AG20443 (cell line): ENCODE measurements around the gene QRFP.
"Not testable (repeated sequence)": the region's sequence is repeated elsewhere in the genome, so short reads cannot be mapped to it uniquely, and the experiment has no call there.

Source experiments
- DNase-seq: peaks from one replicate; pipeline ENCODE4 v3.0.0; 2012; ENCODE audit warnings: low spot score, mixed read lengths

QRFP gene

DNA sequence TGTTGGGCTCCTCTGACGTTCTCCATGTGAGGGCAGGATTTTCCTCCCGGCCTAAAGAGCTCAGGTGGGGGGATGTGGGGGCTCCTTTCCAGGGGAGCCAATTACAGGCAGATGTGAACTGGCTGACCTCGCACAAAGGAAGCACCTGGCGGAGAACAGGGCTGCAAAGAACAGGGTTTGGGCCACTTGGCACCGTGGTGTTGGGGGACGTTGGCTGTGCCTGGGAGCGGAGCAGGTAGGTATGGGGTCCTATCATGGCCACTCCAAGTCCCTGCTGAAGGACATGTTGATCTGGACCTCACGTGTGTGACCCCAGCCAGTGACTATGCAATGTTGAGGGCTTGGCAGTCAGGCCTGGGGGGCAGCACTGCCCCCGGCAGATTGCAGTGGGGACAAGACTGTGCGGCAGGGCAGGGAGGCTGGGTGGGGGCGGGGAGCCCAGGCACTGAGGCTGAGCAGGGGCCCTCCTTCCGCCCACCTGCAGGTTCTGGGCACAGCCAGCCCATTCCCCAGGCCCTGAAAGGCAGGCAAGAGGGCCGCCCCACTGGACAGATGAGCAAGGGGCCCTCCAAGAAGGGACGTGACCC lies 23.0 kb upstream of the QRFP start:
- DNase-seq = no peak

DNA sequence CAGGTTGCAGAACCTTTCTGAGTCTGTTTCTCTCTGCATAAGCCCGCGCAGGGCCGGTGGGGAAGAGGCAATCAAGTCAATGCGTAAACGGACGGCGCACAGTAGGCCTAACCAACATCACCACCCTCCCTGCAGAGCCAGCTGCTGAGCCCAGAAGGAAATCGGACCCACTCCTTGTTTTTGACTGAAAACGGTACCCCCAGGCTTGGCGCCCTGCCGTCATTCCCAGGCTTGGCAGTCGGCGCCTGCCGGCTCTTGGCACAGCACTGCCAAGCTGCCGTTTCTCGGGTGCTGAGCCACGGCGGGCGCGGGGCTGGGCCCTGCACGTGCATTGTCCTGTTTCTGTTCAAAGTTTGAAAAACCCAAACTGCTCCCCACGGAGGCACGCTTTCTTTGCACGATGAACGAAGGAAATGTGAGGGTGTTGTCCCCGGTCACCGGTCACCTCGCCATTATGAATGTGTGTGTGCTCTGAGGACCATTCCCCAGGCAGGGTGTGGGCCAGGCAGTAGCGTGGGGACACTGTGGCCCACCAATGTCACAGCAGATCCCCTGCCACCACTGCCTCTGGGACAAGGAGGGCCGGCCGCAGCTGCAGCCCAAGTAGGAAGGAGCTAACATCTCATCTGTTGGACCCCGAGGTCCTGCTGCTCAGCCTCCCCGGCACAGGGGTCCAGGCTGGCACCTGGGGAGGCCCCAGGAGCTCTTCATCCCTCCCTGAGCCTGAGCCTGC lies 22.4 kb upstream of the QRFP start:
- no peak for DNase-seq

DNA sequence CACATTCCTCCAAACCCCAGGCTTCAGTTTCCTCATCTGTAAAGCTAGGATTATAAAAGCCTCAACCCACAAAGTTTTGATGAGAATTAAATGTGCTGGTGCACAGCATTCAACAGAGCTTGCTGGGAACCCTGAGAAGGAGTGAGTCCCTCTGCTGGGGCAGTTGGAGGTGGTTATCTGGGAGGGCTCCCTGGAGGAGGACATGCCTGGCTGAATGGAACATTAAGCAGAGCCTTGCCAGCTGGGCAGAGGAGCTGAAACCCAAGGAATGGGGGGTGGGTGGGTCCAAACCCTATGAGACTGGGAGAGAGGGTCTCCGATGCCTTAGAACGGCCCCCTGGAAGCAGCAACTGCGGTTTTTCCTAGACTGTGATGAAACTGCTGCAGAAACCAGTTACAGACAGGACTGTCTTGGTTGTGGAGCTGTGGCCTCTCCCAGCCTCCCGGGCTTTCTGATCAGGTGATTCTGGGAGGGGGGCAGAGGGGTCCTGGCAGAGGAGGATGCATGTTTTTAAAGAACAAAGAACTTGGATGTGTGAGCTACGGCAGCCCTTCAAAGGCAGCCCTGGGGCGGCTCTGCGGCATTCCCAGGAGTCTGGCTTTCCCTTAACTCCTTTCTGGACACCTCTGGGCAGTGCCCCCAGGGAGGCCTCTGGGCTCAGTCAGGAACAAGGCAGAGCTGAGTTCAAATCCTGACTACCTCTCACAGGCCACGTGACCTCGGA lies 21.7 kb upstream of the QRFP start:
- no peak for DNase-seq

DNA sequence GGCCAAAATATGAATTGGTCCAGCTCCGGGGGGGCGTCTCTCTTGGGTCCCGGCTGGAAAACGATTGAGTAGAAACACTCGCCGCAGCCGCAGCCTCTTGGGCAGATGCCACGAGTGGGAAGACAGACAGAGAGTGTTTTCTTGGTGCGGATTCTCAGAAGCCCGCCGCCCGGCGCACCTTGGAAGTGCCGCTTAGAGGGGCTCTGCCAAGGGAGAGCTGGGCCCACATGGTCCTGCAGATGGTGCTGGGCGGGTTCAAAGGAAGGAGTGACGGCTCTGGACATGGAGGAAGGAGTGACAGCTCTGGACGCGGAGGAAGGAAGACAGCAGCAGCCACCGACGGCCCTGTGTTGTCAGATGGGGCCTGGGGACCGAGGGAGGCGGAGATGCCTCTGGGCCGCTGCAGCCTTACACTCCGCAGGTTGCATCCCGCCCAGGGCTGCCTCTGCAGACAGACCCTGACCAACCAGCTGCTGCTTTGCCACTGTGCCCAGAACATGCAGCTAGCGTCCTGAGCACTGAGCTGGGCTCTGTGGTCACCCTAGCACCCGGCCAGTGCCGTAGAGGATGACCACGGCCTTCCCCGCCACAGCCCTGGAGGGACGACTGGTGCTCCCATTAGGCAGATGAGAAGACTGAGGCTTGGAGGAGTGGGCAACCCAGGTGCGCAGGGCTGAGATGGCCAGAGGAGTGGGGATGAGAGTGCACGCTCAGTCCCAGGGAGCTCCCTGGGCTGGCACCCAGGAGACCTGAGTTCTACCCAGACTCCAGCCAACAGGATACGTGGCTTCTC lies 20.8 kb upstream of the QRFP start:
- no peak for DNase-seq

DNA sequence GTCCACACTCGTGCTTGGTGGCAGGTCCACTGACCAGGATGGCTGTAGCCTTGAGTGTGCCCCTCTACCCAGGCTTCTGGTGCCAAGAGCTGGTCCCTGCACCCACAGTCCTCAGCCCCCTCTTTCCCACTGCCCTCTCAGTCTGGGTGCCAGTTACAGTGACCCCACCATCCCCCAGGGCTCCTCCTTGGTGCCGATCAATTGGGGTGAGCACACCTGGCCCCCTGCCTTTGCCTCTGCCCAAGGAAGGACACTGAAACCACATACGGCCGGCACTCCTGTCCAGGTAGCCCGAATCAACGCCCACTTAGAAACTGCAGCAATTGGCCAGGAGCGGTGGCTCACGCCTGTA lies 18.5 kb upstream of the QRFP start:
- DNase-seq = no peak

DNA sequence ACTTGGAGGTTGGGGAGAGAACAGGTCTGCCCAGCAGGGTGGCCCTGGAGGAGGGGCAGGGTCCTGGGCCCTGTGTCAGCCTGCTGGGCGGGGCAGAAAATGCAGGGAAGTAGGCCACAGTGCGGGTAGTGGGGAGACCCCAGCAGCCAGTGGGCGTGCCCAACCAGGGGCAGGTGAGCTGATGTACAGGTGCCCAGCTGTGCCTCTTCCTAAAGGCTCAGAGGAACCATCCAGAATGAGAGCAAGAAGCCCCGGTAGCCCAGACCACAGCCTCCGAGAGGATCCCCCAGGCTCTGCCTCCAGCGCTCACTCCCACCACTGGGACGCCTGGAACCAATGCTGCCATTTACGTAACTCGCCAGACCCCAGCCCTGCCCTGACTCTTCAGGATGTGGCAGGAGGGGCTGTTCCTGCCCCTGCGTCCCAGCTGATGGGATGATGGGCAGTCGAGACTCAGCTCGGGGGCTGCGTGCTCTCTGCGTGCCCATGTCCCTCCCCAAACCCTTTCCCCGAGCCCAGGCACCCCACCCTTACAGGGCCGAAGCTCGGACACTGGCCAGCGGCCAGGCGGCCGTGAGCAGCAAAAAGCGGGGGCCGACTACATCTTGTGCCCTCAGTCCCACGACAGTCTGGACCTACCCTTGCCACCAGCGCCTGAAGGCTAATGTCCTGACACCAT lies 17.9 kb upstream of the QRFP start:
- no peak for DNase-seq

DNA sequence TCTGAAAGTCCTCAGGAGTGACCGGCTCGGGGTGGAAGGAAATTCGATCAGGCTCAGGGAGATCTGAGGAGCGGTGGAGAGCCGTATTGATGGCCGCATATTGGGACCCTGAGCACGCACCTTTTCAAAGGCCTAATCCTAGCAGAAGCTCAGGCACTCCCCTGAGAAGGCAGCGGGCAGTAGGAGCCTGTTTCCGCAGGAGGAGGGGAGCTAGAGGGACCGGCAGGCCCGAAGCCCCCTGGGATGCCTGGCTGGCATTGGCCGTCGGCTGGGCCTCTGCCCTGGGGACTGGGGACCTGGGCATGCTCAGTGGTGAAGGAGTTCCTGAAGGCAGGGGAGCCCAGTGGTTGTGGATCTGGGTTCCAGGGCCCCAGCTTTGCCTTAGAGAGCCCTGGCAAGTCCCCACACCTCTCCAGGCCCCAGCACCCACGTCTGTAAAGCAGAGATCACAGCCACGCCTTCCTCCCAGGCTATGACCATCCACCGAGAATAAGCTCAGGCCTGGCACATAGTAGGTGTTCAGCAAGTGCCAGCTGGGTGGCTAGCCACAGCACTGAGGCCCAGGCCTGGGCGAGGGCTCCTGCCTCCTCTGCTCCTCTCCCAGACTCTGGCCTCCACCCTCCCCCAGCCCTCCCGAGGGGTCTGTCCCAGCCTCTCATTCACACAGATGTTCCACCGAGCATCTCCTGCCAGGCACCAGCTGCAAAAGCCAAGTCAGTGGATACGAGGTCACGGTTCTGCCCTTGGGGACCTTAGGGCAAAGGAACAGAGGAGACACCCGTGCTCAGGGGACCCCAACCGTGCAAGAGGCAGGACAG lies 17.2 kb upstream of the QRFP start:
- no peak for DNase-seq

DNA sequence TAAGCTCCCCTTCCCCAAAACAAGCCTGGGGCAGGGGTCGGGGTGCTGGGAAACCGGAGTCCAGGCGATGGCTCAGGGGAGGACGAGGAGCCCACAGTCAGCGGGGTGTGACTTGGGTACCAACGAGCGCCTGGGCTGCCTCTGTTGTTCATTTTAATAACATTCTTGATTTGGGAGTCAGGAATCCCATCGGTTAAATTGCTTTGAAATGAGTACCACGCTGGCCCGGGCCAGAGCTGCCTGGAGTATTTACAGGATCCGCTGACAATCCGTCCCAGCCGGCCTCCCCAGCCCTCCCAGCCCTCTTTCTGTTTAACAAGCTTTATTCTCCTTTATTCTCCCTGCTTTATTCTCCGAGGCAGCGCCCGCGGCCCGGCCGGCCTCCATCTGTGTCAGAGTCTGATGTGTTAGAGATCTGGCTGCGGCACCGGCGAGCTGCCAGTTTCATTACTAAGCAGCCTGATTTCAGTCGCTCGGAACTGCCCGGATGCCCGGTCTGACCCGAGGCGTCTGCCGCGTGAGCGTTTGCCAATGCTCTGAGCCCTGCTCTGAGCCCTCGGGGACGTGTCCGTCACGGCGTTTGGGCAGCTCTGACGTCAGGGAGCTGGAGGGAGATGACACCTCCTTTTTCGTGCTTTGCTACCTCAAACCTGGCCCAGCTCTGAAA lies 16.5 kb upstream of the QRFP start:
- peak; percentile 83 for DNase-seq

DNA sequence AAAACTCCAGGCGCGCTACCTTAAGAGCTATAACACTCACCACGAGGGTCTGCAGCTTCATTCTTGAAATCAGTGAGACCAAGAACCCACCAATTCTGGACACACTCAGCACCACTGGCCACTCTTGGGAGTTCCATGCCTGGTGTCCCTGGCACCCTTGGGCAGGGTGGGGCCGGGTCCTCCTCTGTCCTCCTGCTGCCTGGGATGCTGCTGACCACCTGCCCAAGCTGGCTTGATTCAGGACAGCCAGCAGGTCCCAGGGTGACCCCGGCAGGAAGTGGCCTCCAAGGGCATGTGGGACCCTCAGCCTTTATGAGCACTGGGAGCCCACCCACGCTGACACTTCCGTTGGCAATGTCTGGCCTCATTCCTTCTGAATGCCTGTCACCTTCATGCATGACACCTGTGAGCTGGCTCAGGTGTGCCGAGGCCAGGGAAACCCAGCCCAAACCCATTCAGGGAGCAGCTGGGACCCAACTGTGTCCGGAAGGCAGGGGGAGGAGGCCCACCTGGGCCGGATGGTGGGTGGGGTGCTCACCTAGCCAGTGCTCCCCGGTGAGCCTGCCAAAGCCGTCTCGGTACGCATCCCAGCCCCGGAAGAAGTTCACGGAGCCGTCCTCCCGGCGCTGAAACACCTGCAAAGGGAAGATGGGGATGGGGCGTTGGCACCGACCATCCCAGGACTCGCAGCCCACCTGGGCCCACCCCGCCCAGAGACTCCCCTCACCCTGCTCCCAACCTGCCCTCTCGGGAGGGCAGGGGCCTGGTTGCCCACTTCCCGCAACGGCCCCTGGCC lies 14.8 kb upstream of the QRFP start:
- no peak for DNase-seq

DNA sequence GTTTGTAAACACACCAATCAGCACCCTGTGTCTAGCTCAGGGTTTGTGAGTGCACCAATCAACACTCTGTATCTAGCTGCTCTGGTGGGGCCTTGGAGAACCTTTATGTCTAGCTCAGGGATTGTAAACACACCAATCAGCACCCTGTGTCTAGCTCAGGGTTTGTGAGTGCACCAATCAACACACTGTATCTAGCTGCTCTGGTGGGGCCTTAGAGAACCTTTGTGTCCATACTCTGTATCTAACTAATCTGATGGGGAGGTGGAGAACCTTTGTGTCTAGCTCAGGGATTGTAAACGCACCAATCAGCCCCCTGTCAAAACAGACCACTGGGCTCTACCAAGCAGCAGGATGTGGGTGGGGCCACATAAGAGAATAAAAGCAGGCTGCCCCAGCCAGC lies 14.1 kb upstream of the QRFP start:
- DNase-seq = not testable (repeated sequence)

DNA sequence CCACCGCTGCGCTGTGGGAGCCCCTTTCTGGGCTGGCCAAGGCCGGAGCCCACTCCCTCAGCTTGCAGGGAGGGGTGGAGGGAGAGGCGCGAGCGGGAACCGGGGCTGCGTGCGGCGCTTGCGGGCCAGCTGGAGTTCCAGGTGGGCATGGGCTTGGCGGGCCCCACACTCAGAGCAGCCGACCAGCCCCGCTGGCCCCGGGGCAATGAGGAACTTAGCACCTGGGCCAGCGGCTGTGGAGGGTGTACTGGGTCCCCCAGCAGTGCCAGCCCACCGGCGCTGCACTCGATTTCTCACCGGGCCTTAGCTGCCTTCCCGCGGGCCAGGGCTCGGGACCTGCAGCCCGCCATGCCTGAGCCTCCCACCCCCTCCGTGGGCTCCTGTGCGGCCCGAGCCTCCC lies 13.4 kb upstream of the QRFP start:
- DNase-seq = not testable (repeated sequence)

DNA sequence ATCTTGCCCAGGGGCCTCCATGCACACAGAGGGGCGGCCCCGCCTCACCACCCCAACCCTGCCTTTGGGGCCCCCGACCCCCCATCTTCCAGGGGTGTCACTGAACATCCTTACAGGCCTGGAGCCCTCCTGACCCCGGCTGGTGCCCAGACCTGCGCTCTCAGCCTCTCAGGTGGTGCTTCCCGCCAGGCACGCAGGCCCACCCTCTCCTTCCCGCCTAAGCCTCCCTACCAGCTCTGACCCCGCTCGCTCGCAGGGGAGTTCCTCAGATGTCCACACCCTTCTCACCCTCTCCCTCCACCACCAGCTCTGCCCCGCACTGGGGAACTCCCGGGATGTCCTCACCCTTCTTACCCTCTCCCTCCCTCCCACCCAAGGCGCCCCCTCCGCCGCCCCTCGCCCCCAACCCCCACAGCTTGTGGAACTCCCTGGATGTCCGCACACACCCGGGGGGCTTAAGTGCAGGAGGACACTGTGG lies 12.3 kb upstream of the QRFP start:
- no peak for DNase-seq

DNA sequence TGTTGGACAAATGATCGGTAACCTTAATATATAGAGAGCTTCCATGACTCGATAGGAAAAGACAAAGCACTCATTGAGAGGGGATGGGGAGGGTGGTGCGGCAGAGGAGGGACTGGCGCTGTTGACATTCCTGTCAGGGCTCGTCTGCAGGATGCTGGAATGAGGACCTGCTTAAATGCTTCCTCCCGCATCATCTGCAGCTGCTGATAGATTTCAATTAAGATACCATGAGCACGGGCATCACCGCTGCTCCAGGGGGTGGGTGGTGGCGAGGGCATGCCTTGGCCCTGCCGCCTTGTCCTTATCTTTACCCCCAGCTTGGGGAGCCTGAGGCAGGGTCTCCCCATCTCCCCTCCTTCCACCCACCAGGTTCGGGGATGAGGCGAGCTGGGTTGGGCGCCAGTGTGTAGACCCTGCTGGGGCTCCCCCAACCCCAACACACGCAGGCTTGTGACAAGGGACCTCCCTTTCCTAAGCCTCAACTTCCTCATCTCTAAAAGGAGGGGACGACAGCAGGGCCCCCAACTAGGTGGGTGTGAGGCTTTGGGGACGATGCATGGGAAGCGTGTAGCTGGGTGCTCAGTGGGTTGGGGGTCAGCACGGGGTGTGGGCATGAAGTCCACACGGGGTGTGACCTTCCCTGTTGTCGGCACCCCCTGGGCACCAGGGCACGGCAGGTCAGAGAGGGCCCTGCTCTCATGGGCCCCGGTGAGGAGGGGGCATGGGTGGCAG lies 11.7 kb upstream of the QRFP start:
- no peak for DNase-seq

DNA sequence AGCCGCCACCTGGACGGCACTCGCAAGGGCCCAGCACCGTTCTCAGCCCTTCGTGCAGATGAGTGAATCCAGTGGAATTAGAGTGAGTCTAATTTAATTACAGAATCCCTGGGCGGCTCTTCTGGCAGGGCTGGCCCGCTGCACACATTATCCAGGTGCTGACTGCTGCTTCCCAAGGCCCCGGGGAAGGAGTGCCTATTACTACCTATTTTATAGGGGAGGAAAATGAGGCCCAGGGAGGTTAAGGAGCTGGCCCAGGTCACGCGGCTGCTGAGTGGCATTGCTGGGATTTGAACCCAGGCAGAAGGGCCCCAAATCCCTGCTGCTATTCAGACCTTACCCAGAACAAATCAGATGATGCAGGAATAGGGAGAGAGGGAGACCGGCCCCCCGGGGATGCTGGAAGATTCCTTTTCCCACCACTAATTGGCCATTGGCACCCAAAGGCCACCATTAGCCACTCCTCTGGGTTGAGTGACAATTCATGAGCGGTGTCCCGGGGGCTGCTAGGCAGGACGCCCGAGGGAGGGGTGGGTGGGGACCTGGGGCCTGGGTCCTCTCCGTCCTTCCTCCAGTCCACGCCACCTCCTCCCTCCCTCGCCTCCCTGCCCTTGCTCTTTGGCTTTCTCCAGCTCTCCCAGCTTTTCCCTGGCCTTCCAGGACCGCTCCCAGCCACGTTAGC lies 10.3 kb upstream of the QRFP start:
- no peak for DNase-seq

DNA sequence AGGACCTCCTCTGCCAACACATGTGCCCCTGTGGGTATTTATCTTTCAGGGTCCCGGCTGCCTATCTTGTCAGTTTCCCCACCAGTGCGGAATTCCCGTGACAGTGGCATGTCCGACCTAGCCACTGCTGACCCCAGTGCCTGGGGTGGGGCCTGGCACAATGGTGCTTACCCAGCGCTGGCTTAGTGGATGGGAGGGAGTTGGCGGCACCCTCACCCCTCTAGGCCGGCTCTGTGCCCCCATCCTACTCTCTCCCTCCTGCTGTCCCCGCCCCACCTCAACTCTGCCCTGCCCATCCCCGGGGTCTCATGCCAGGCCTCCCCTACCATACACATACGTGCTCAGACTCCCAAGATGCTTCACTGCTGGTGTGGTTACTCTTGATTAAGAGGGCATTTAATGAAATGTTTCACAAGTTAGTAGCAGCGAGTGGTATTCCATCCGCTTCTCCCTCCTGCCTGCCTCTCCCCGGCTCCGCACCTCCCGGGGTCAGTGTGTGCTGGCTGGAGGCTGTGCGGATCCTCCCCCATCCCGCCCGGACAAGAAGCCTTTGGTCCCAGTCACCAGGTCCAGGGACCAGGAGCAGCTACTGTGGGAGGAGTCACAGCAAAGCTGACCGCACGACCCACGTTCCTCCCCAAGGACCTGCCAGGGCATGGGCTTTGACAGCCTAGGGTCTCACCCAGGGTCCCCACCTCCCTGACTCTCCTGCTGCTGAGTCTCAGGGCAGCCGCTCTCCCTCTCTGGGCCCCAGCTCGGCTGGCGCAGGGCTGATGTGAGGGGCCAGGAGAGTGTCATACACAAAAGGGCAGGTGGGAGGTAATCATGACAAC lies 9.5 kb upstream of the QRFP start:
- DNase-seq = no peak

DNA sequence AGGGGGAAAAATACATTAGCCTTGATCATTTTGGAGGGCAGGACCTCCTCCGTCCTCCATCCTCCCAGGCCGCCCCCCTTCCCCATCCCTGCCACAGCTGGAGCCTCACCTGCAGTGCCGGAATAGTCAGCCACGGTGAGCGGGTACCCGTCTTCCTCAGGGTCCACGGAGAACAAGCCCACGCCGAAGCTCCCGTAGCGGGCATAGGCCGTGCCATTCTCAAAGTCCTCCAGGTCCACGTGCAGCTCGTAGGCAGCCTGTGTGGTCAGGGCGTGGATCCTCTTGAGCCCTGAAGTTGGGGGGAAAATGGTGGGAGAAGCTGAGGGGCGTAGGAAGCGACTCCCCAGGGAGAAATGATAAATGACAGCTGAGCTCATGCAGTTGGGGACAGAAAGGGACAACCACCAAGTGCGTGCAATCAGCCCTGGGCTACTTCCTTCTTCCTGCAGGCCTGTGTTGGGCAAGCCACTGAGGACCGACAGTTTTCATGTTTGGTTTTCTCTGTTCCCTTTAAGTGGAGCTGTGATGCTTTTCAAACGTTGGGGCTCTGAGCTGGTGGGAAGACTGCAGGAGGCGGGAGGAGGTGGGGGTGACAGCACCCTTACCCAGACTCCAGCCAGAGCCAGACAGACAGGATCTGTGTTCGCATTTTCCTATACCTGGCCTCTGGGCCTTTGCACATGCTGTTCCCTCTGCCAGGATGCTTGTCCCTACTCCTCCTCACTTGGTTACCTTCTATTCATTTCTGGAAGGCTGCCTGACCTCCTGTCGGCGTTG lies 8.7 kb upstream of the QRFP start:
- DNase-seq = no peak
